Central memory CD8-positive, alpha-beta T cell (primary cell): ENCODE measurements around the gene TNFRSF1B.
"Not testable (repeated sequence)": the region's sequence is repeated elsewhere in the genome, so short reads cannot be mapped to it uniquely, and the experiment has no call there.

ENCODE experiments used
- ATAC-seq: fragments of 150-1000 bp; cut with Tn5 transposase; replicated peaks from 2 replicates; pipeline ENCODE4 v1.10.0; 2022; ENCODE audit warnings: mild to moderate bottlenecking, moderate FRiP score, moderate number of reproducible peaks; ENCODE audit not compliant: poor library complexity, severe bottlenecking; ENCODE audit errors: extremely low read depth
- DNase-seq, 2 donors: peaks; one replicate each; pipeline ENCODE4 v3.0.0; 2021; ENCODE audit warnings: low spot score in 2 of 2
- H3K27ac Mint-ChIP-seq: one replicate; pipeline ENCODE4 v1.8.0; 2022; ENCODE audit warnings: low read depth, mild to moderate bottlenecking, moderate library complexity, mixed read lengths
- H3K27me3 Mint-ChIP-seq: one replicate; pipeline ENCODE4 v1.8.0; 2022; ENCODE audit warnings: mixed read lengths
- H3K36me3 Mint-ChIP-seq: one replicate; pipeline ENCODE4 v1.8.0; 2022; ENCODE audit warnings: mild to moderate bottlenecking, moderate library complexity, mixed read lengths; ENCODE audit not compliant: insufficient read depth
- H3K4me1 Mint-ChIP-seq: one replicate; pipeline ENCODE4 v1.8.0; 2022; ENCODE audit warnings: mixed read lengths
- H3K4me3 Mint-ChIP-seq: one replicate; pipeline ENCODE4 v1.8.0; 2022; ENCODE audit warnings: mild to moderate bottlenecking, moderate library complexity, mixed read lengths
- H3K9me3 Mint-ChIP-seq: one replicate; pipeline ENCODE4 v1.8.0; 2022; ENCODE audit warnings: mixed read lengths

TNFRSF1B gene

GRCh38 chr1:12209495-12209832, 42.7 kb downstream of the TNFRSF1B start:
- H3K4me3 Mint-ChIP-seq: no peak overlapping the region
- peaks cover 50% of the 10 kb centered on the region for H3K4me1 Mint-ChIP-seq
- H3K27me3 Mint-ChIP-seq: no peaks in the 10 kb centered on the region
- no peak for DNase-seq
- H3K27ac Mint-ChIP-seq: peak overlapping the region; percentile 71
- peaks cover 28% of the 10 kb centered on the region for H3K36me3 Mint-ChIP-seq
- ATAC-seq: no peak
- H3K9me3 Mint-ChIP-seq: no peaks in the 10 kb centered on the region

DNA sequence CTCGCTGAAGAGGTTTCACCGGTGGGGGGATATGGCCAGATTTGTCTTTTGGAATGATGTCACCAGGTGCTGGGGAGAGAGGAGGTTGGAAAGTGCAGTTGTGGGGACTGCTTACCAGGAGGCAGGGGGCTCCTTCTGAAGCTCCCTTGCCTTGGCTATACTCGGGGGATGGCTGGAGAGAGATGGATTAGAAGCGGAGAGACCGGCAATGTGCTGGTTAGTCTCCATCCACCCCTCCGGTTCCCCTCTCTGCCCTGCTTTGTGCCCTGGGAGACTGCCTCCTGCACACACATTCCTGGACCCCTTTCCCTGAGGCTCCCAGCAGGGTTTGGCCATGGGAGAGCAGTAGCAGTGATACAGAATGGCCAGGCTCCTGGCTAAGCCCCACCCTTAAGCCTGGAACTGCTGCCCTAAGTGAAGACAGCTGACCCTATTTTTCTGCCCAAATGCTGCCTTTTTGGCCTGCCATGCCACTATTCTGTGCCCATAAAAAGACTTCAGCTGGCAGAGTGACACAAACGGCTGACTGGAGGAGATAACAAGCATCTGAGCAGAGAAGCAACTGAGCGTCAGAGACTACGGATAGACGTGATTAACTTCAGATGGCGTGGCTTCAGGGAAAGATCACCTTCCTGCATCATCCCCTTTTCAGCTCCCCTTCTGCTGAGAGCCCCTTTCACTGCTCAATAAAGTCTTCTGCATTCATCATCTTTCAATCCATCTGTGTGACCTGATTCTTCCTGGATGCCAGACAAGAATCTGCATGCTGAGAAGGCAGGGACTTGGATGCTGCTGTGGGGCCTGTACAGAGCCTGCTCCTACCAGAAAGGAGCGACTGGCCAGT, 48.5 kb downstream of the TNFRSF1B start:
- Mint-ChIP-seq H3K27ac (no peak overlapping the region), H3K9me3 (no peaks in the 10 kb centered on the region), H3K4me3 (no peak overlapping the region), H3K4me1 (peaks cover 12% of the 10 kb centered on the region), H3K36me3 (peaks cover 2% of the 10 kb centered on the region), H3K27me3 (no peaks in the 10 kb centered on the region)
- ATAC-seq (no peak), DNase-seq (no peak)

- H3K4me1 Mint-ChIP-seq: no peaks in the 10 kb centered on the region
- H3K27me3 Mint-ChIP-seq: no peaks in the 10 kb centered on the region
- no peaks in the 10 kb centered on the region for H3K9me3 Mint-ChIP-seq
- H3K27ac Mint-ChIP-seq: no peak overlapping the region
- H3K4me3 Mint-ChIP-seq: no peak overlapping the region
- no peak for ATAC-seq
- DNase-seq: no peak
- peaks cover 2% of the 10 kb centered on the region for H3K36me3 Mint-ChIP-seq
Observed at GRCh38 chr1:12219800-12220199, 53.0 kb downstream of the TNFRSF1B start.

DNA sequence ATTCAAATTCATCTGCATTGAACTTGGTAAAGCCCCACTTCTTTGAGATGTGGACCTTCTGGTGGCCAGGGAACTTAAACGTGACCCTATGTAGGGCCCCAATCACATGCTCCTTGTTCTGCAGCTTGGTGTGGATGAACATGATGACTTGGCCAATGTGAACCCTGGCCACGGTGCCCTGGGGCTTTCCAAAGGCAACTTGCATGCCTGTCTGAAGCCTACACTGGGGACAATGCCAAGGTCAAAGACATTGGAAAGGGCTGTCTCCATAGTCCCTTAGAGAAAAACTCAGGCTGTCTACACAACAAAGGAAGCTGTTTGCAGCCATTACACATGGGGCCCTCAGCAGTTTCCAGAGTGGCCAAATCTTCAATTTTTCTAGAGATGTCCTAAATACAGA, 54.1 kb downstream of the TNFRSF1B start:
- no peaks in the 10 kb centered on the region for H3K9me3 Mint-ChIP-seq
- DNase-seq: no peak
- no peaks in the 10 kb centered on the region for H3K27me3 Mint-ChIP-seq
- no peak overlapping the region for H3K4me3 Mint-ChIP-seq
- H3K27ac Mint-ChIP-seq: no peak overlapping the region
- peaks cover 2% of the 10 kb centered on the region for H3K36me3 Mint-ChIP-seq
- no peaks in the 10 kb centered on the region for H3K4me1 Mint-ChIP-seq
- ATAC-seq: no peak

GRCh38 chr1:12222700-12223099, 55.9 kb downstream of the TNFRSF1B start:
- not testable (repeated sequence) for H3K27ac Mint-ChIP-seq, H3K27me3 Mint-ChIP-seq, H3K36me3 Mint-ChIP-seq, H3K4me3 Mint-ChIP-seq, DNase-seq, H3K9me3 Mint-ChIP-seq, H3K4me1 Mint-ChIP-seq, ATAC-seq

- not testable (repeated sequence) for DNase-seq, H3K4me3 Mint-ChIP-seq, ATAC-seq, H3K27ac Mint-ChIP-seq, H3K36me3 Mint-ChIP-seq, H3K4me1 Mint-ChIP-seq, H3K9me3 Mint-ChIP-seq, H3K27me3 Mint-ChIP-seq
Observed at GRCh38 chr1:12224092-12224491, 57.3 kb downstream of the TNFRSF1B start.

DNA sequence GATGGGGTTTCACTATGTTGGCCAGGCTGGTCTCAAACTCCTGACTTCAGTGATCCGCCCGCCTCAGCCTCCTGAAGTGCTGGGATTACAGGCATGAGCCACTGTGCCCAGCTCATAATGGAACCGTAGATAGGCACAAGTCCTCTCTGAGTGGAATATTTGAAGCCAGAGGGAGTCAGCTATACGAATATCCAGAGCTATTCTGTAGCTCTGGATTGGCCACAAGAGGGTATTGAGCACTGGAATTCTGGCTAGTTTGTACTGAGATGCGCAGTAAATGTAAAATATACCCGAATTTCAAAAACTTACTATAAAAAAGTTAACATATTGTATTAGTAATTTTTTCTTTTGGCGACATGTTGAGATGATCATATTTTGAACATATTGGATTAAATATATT, 62.2 kb downstream of the TNFRSF1B start:
- peaks cover 13% of the 10 kb centered on the region for H3K4me1 Mint-ChIP-seq
- peaks cover 11% of the 10 kb centered on the region for H3K36me3 Mint-ChIP-seq
- no peaks in the 10 kb centered on the region for H3K9me3 Mint-ChIP-seq
- no peaks in the 10 kb centered on the region for H3K27me3 Mint-ChIP-seq
- H3K27ac Mint-ChIP-seq: peak overlapping the region; percentile 88
- peak overlapping the region; percentile 87 for H3K4me3 Mint-ChIP-seq
- DNase-seq: no peak
- ATAC-seq: no peak

- ATAC-seq (no peak), DNase-seq (no peak)
- Mint-ChIP-seq H3K36me3 (peaks cover 11% of the 10 kb centered on the region), H3K9me3 (no peaks in the 10 kb centered on the region), H3K27ac (peak overlapping the region; percentile 88), H3K4me3 (peak overlapping the region; percentile 87), H3K27me3 (no peaks in the 10 kb centered on the region), H3K4me1 (peaks cover 13% of the 10 kb centered on the region)
Observed at GRCh38 chr1:12229386-12229834, 62.6 kb downstream of the TNFRSF1B start.

DNA sequence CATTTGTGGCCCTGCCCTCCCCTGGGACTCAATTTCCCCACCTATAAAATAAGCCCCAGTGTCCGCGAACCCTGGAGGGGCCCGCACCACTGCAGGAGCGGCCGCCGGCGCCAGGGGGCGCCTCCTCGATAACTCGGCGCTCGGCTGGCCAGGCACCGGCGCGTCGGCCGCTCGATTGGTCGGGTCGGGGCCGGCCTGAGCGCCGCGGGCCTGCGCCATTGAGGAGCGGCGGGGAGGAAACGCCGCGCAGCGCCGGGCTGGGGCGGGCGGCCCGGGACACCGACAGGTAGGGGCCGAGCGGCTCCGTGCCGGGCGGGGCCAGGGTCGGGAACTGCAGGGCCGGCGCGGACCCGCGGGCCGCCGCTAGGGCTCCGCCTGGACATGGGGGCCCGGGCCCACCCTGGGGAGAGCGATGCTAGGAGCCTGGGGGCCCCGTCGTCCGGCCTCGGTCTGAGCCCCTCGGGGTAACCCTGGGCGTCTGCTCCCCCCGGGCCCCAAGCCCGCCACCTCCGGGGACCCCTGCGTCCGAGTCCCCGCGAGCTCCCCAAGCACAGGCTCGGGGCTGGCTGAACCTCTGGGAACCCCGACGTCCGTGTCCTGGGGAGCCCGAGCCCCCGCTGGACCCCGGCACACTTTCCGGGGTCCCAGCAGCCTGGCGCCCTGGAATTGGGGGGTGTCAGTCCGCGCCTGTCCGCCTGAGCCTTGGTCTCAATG, 63.2 kb downstream of the TNFRSF1B start, which contains the start of gene VPS13D:
Gene VPS13D, plus strand, starts transcription at position 196 of the 714 bp plus-strand sequence. CDS start 4,237 bp downstream, outside the sequence.
- Mint-ChIP-seq H3K27ac (peak within 1 kb of the TSS; percentile 88), H3K4me3 (peak within 1 kb of the TSS; percentile 87), H3K27me3 (no peaks in the 10 kb centered on the region), H3K9me3 (no peaks in the 10 kb centered on the region), H3K4me1 (peaks cover 16% of the 10 kb centered on the region), H3K36me3 (peaks cover 14% of the 10 kb centered on the region)
- peak; percentile 95 for ATAC-seq
- DNase-seq: peak; percentile 70 to 72

DNA sequence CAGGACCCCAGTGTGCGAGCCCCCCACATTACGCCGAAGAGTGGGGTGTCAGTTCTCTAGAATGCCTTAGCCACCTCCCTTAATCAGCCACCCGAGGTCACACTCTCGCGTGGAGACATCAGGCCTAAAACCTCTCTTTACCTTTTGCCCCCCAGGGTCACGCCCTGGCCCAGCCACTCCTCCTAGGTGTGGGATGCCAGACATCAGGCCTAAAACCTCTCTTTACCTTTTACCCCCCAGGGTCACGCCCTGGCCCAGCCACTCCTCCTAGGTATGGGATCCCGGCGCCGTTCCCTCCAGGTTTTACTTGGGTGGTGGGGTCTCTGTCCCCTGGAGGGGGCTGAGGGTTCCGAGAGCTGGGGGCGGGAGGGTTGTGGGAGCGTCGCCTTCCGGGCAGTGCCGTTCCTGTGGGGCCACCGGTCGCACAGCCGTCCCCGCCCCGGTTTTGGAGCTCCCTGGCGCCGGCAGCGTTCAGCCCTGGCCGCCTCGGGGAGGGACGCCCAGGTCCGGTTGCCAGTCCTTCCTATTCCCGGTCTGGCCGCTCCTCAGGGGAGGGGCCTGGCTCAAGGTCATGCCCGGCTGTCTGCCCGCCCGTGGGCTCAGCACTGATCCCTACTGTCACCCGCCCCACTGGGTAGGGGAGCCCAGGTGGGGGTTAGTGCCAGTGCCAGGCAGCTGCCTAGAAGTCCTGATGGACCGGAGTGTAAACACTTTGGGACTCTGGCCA, 63.9 kb downstream of the TNFRSF1B start:
- Mint-ChIP-seq H3K4me3 (peak overlapping the region; percentile 87), H3K27me3 (no peaks in the 10 kb centered on the region), H3K27ac (peak overlapping the region; percentile 86), H3K36me3 (peaks cover 21% of the 10 kb centered on the region), H3K4me1 (peaks cover 18% of the 10 kb centered on the region), H3K9me3 (no peaks in the 10 kb centered on the region)
- ATAC-seq (peak; percentile 50), DNase-seq (no peak)

GRCh38 chr1:12231276-12231595, 64.4 kb downstream of the TNFRSF1B start:
- H3K9me3 Mint-ChIP-seq: no peaks in the 10 kb centered on the region
- H3K27ac Mint-ChIP-seq: no peak overlapping the region
- no peak for ATAC-seq
- H3K4me3 Mint-ChIP-seq: peak overlapping the region; percentile 87
- DNase-seq: no peak
- peaks cover 24% of the 10 kb centered on the region for H3K36me3 Mint-ChIP-seq
- H3K4me1 Mint-ChIP-seq: peaks cover 18% of the 10 kb centered on the region
- H3K27me3 Mint-ChIP-seq: no peaks in the 10 kb centered on the region

DNA sequence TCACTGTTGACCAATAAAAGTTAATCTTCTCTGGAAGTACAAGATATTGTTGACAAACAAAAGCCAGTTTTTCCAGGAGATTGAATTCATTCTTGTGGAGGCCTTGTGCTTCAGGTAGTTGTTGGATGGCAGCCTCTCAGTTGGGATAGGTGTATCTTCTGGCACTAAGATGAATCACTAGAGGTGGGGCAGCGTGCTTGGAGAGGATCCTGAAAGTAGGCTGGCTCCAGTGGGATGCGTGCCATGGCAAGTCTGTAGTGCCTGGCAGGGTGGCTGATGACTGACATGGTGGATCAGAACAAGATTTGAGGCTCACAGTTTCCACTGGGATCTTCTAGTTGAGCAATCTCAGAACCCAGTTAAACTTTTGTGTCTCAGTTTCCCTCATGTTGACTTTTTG, 65.4 kb downstream of the TNFRSF1B start:
- peaks cover 18% of the 10 kb centered on the region for H3K4me1 Mint-ChIP-seq
- H3K4me3 Mint-ChIP-seq: peak overlapping the region; percentile 16
- peaks cover 31% of the 10 kb centered on the region for H3K36me3 Mint-ChIP-seq
- no peaks in the 10 kb centered on the region for H3K9me3 Mint-ChIP-seq
- no peak overlapping the region for H3K27ac Mint-ChIP-seq
- DNase-seq (no peak), ATAC-seq (no peak)
- H3K27me3 Mint-ChIP-seq: no peaks in the 10 kb centered on the region
